Prostate gland (tissue), 2 donors: ENCODE data around the gene RHOT2.

Experiments
- CTCF ChIP-seq, 4 experiments: fragments of 200-600 bp in 2 of 4; fragments of 450-650 bp in 2 of 4; sonication (generic) in 2 of 4; IDR thresholded peaks; 1 replicate in 3 of 4; 2 replicates in 1 of 4; pipeline ENCODE4 v1.5.1; 2016 to 2019; ENCODE audit warnings: antibody characterized with exemption in 4 of 4, mild to moderate bottlenecking in 2 of 4, moderate library complexity in 2 of 4
- POLR2A ChIP-seq: fragments of 450-650 bp; IDR thresholded peaks from one replicate; pipeline ENCODE4 v1.6.1; 2016; ENCODE audit warnings: antibody characterized with exemption, mild to moderate bottlenecking

- TF ChIP-seq CTCF (IDR thresholded peaks at IDR 0.05) (no peak), POLR2A (no peak)
Measured at GRCh38 chr16:705431-706188, 37.7 kb downstream of the RHOT2 start, which contains the start of gene FBXL16.
